Activated naive CD4-positive, alpha-beta T cell treated with anti-CD3 and anti-CD28 coated beads for 36 hours (primary cell): ENCODE measurements around the gene PHC2. TPM values are rescaled to one million over a fixed set of nuclear protein-coding genes. Genes with fewer than 3 reads are reported as not detected.

Source experiments
- CTCF ChIA-PET: fragments of 350-600 bp; sonication (Branson Sonifier 250); formaldehyde crosslinking; loops from one replicate; lab custom pipeline; 2021; ENCODE audit warnings: antibody characterized with exemption; lab: Charles Lee
- DNase-seq: peaks from one replicate; pipeline ENCODE4 v3.0.0-alpha.2; 2020
- H3K27ac Mint-ChIP-seq: one replicate; pipeline ENCODE4 v1.8.0; 2021; ENCODE audit warnings: mild to moderate bottlenecking, mixed read lengths
- H3K27me3 Mint-ChIP-seq: one replicate; pipeline ENCODE4 v1.8.0; 2021; ENCODE audit warnings: low read depth, mixed read lengths
- H3K36me3 Mint-ChIP-seq: one replicate; pipeline ENCODE4 v1.8.0; 2021; ENCODE audit warnings: low read depth, mixed read lengths
- H3K4me1 Mint-ChIP-seq: one replicate; pipeline ENCODE4 v1.8.0; 2021; ENCODE audit warnings: low read depth, mixed read lengths
- H3K4me3 Mint-ChIP-seq: one replicate; pipeline ENCODE4 v1.8.0; 2021; ENCODE audit warnings: mild to moderate bottlenecking, moderate library complexity, mixed read lengths
- H3K9me3 Mint-ChIP-seq: one replicate; pipeline ENCODE4 v1.8.0; 2021; ENCODE audit warnings: mixed read lengths
- intact Hi-C: fragments of 100-400 bp; cut with micrococcal nuclease; formaldehyde crosslinking; loops from one replicate; pipeline ENCODE4 v1.15.1; 2023
- total RNA-seq, 2 experiments: library from RNA; stranded (reverse); gene quantifications; one replicate each; pipeline ENCODE4 v1.2.3, GENCODE V29; 2021

PHC2 gene
- total RNA-seq, 2 experiments from 2014 or later, result 15.6 to 15.9 TPM

GRCh38 chr1:33330906-33331305 lies 100.0 kb downstream of the PHC2 start:
- intact Hi-C loops, result no loop called here
- Mint-ChIP-seq H3K27ac (no peak overlapping the region), H3K4me3 (no peak overlapping the region), H3K36me3 (peaks cover 21% of the 10 kb centered on the region), H3K4me1 (peaks cover 7% of the 10 kb centered on the region), H3K27me3 (no peaks in the 10 kb centered on the region), H3K9me3 (no peaks in the 10 kb centered on the region)
- DNase-seq, result no peak
- CTCF ChIA-PET, result no interaction called here

GRCh38 chr1:33330361-33330890 lies 100.5 kb downstream of the PHC2 start:
- intact Hi-C loops, result no loop called here

GRCh38 chr1:33329600-33330305 lies 101.1 kb downstream of the PHC2 start:
- H3K27me3 Mint-ChIP-seq, result no peaks in the 10 kb centered on the region
- no peak overlapping the region for H3K4me3 Mint-ChIP-seq
- intact Hi-C loops, result no loop called here
- H3K9me3 Mint-ChIP-seq, result no peaks in the 10 kb centered on the region
- peaks cover 30% of the 10 kb centered on the region for H3K36me3 Mint-ChIP-seq
- H3K4me1 Mint-ChIP-seq, result no peaks in the 10 kb centered on the region
- no peak for DNase-seq
- no peak overlapping the region for H3K27ac Mint-ChIP-seq
- CTCF ChIA-PET, result no interaction called here

More at GRCh38 chr1:33330361-33330890, 100.5 kb downstream of the PHC2 start:
- Mint-ChIP-seq H3K27ac (no peak overlapping the region), H3K4me1 (peaks cover 5% of the 10 kb centered on the region), H3K4me3 (no peak overlapping the region), H3K9me3 (no peaks in the 10 kb centered on the region), H3K27me3 (no peaks in the 10 kb centered on the region), H3K36me3 (peaks cover 26% of the 10 kb centered on the region)
- CTCF ChIA-PET, result no interaction called here
- DNase-seq, result no peak

GRCh38 chr1:33328817-33329216 lies 102.1 kb downstream of the PHC2 start:
- CTCF ChIA-PET, result no interaction called here
- H3K4me3 Mint-ChIP-seq, result no peak overlapping the region
- intact Hi-C loops, result no loop called here
- peaks cover 32% of the 10 kb centered on the region for H3K36me3 Mint-ChIP-seq
- H3K27ac Mint-ChIP-seq, result no peak overlapping the region
- no peak for DNase-seq
- H3K4me1 Mint-ChIP-seq, result no peaks in the 10 kb centered on the region
- H3K9me3 Mint-ChIP-seq, result no peaks in the 10 kb centered on the region
- no peaks in the 10 kb centered on the region for H3K27me3 Mint-ChIP-seq

GRCh38 chr1:33327587-33328325 lies 103.1 kb downstream of the PHC2 start:
- H3K4me3 Mint-ChIP-seq, result no peak overlapping the region
- H3K36me3 Mint-ChIP-seq, result peaks cover 32% of the 10 kb centered on the region
- CTCF ChIA-PET, result no interaction called here
- H3K27me3 Mint-ChIP-seq, result no peaks in the 10 kb centered on the region
- no peaks in the 10 kb centered on the region for H3K9me3 Mint-ChIP-seq
- H3K27ac Mint-ChIP-seq, result no peak overlapping the region
- DNase-seq, result no peak
- intact Hi-C loops, result no loop called here
- H3K4me1 Mint-ChIP-seq, result no peaks in the 10 kb centered on the region

- Mint-ChIP-seq H3K27me3 (no peaks in the 10 kb centered on the region), H3K4me3 (no peak overlapping the region), H3K27ac (no peak overlapping the region), H3K4me1 (no peaks in the 10 kb centered on the region), H3K9me3 (no peaks in the 10 kb centered on the region), H3K36me3 (peaks cover 30% of the 10 kb centered on the region)
- CTCF ChIA-PET, result no interaction called here
- DNase-seq, result no peak
- intact Hi-C loops, result no loop called here
These were observed 104.1 kb downstream of the PHC2 start for GRCh38 chr1:33326785-33327184.

GRCh38 chr1:33324677-33325575 lies 106.0 kb downstream of the PHC2 start:
- Mint-ChIP-seq H3K27ac (no peak overlapping the region), H3K9me3 (no peaks in the 10 kb centered on the region), H3K4me1 (no peaks in the 10 kb centered on the region), H3K4me3 (no peak overlapping the region), H3K27me3 (no peaks in the 10 kb centered on the region), H3K36me3 (peaks cover 30% of the 10 kb centered on the region)
- CTCF ChIA-PET, result no interaction called here
- no peak for DNase-seq
- intact Hi-C loops, result no loop called here

- no peaks in the 10 kb centered on the region for H3K27me3 Mint-ChIP-seq
- H3K9me3 Mint-ChIP-seq, result no peaks in the 10 kb centered on the region
- CTCF ChIA-PET, result interaction anchor here (1.2 kb wide), 1 partner anchor 26 kb away, joined by 3 read pairs; no protein-coding TSS in a partner anchor
- no peak for DNase-seq
- H3K4me3 Mint-ChIP-seq, result no peak overlapping the region
- peaks cover 23% of the 10 kb centered on the region for H3K36me3 Mint-ChIP-seq
- H3K27ac Mint-ChIP-seq, result no peak overlapping the region
- H3K4me1 Mint-ChIP-seq, result no peaks in the 10 kb centered on the region
- intact Hi-C loops, result no loop called here
These were observed 107.0 kb downstream of the PHC2 start for GRCh38 chr1:33323663-33324477.

- Mint-ChIP-seq H3K4me3 (no peak overlapping the region), H3K9me3 (no peaks in the 10 kb centered on the region), H3K4me1 (no peaks in the 10 kb centered on the region), H3K27ac (no peak overlapping the region), H3K27me3 (no peaks in the 10 kb centered on the region), H3K36me3 (peaks cover 18% of the 10 kb centered on the region)
- CTCF ChIA-PET, result interaction anchor here (1.2 kb wide), 1 partner anchor 25 kb away, joined by 3 read pairs; no protein-coding TSS in a partner anchor
- intact Hi-C loops, result no loop called here
- DNase-seq, result no peak
These were observed 107.9 kb downstream of the PHC2 start for GRCh38 chr1:33322870-33323585.

GRCh38 chr1:33322109-33322508 lies 108.8 kb downstream of the PHC2 start:
- Mint-ChIP-seq H3K36me3 (peaks cover 18% of the 10 kb centered on the region), H3K9me3 (no peaks in the 10 kb centered on the region), H3K27ac (no peak overlapping the region), H3K4me3 (no peak overlapping the region), H3K27me3 (no peaks in the 10 kb centered on the region), H3K4me1 (no peaks in the 10 kb centered on the region)
- intact Hi-C loops, result no loop called here
- CTCF ChIA-PET, result no interaction called here
- no peak for DNase-seq

- H3K27ac Mint-ChIP-seq, result no peak overlapping the region
- H3K9me3 Mint-ChIP-seq, result no peaks in the 10 kb centered on the region
- intact Hi-C loops, result no loop called here
- no peaks in the 10 kb centered on the region for H3K27me3 Mint-ChIP-seq
- CTCF ChIA-PET, result no interaction called here
- no peak overlapping the region for H3K4me3 Mint-ChIP-seq
- no peak for DNase-seq
- H3K36me3 Mint-ChIP-seq, result peaks cover 12% of the 10 kb centered on the region
- no peaks in the 10 kb centered on the region for H3K4me1 Mint-ChIP-seq
These were observed 109.7 kb downstream of the PHC2 start for GRCh38 chr1:33321178-33321577.
